UCSD-AML1 (cell line): ENCODE data around the gene MYADML2.
A peak's percentile ranks its signal among the peaks of the same experiment; 100 is the strongest.

Experiments used
- DNase-seq: peaks from one replicate; lab custom pipeline; 2025; ENCODE audit not compliant: unreplicated experiment; lab: John Stamatoyannopoulos, UW

MYADML2 gene

GRCh38 chr17:81901167-81902022, 45.6 kb downstream of the MYADML2 start:
- DNase-seq, result no peak

- DNase-seq, result no peak
Observed at GRCh38 chr17:81900181-81900820, 46.7 kb downstream of the MYADML2 start.

- DNase-seq, result no peak
Observed at GRCh38 chr17:81899514-81900166, 47.4 kb downstream of the MYADML2 start.

- DNase-seq, result no peak
Observed at GRCh38 chr17:81898885-81899284, 48.1 kb downstream of the MYADML2 start.

- no peak for DNase-seq
Observed at GRCh38 chr17:81898029-81898866, 48.8 kb downstream of the MYADML2 start.

- DNase-seq, result no peak
Observed at GRCh38 chr17:81895400-81895799, 51.6 kb downstream of the MYADML2 start.

- DNase-seq, result no peak
Observed at GRCh38 chr17:81891303-81891552, 55.8 kb downstream of the MYADML2 start.

- peak; percentile 24 for DNase-seq
Observed at GRCh38 chr17:81890447-81891302, 56.4 kb downstream of the MYADML2 start.
